Stimulated activated CD8-positive, alpha-beta memory T cell treated with anti-CD3 and anti-CD28 coated beads, Interleukin-15, amount 100 ng/mL, for 1 hour (primary cell): ENCODE data around the gene KIF13A.
"Not testable (repeated sequence)": the region's sequence is repeated elsewhere in the genome, so short reads cannot be mapped to it uniquely, and the experiment has no call there.

Source experiments
- DNase-seq: peaks from one replicate; pipeline ENCODE4 v3.0.0-alpha.2; 2020; ENCODE audit warnings: low read depth

KIF13A gene

GRCh38 chr6:17987447-17987696, at the start of gene KIF13A:
TSS of gene KIF13A (minus strand) at chr6:17987635. CDS start at chr6:17987463, 172 bp downstream.
- DNase-seq, result no peak

GRCh38 chr6:18036781-18037180, 49.3 kb upstream of the KIF13A start:
- no peak for DNase-seq

- DNase-seq, result no peak
These were observed 48.0 kb upstream of the KIF13A start for GRCh38 chr6:18035330-18035854.

GRCh38 chr6:18034798-18035202, 47.4 kb upstream of the KIF13A start:
- no peak for DNase-seq

- DNase-seq, result no peak
These were observed 44.3 kb upstream of the KIF13A start for GRCh38 chr6:18031680-18032256.

- no peak for DNase-seq
These were observed 43.8 kb upstream of the KIF13A start for GRCh38 chr6:18031189-18031588.

GRCh38 chr6:18028332-18028731, 40.9 kb upstream of the KIF13A start:
- DNase-seq, result no peak

- no peak for DNase-seq
These were observed 38.2 kb upstream of the KIF13A start for GRCh38 chr6:18025596-18025995.

GRCh38 chr6:18024876-18025275, 37.4 kb upstream of the KIF13A start:
- no peak for DNase-seq

GRCh38 chr6:18023891-18024290, 36.5 kb upstream of the KIF13A start:
- DNase-seq, result no peak

GRCh38 chr6:18022398-18023231, 35.2 kb upstream of the KIF13A start:
- no peak for DNase-seq

- DNase-seq, result no peak
These were observed 33.9 kb upstream of the KIF13A start for GRCh38 chr6:18021166-18021850.

- not testable (repeated sequence) for DNase-seq
These were observed 33.1 kb upstream of the KIF13A start for GRCh38 chr6:18020545-18020944.

GRCh38 chr6:18019539-18020534, 32.4 kb upstream of the KIF13A start:
- no peak for DNase-seq

GRCh38 chr6:18019133-18019532, 31.7 kb upstream of the KIF13A start:
- not testable (repeated sequence) for DNase-seq

- DNase-seq, result no peak
These were observed 29.3 kb upstream of the KIF13A start for GRCh38 chr6:18016698-18017097.

- no peak for DNase-seq
These were observed 28.7 kb upstream of the KIF13A start for GRCh38 chr6:18016133-18016532.

- no peak for DNase-seq
These were observed 23.9 kb upstream of the KIF13A start for GRCh38 chr6:18011287-18011686.

GRCh38 chr6:18010540-18010939, 23.1 kb upstream of the KIF13A start:
- DNase-seq, result not testable (repeated sequence)

- DNase-seq, result no peak
These were observed 17.0 kb upstream of the KIF13A start for GRCh38 chr6:18004256-18004985.

- DNase-seq, result no peak
These were observed 12.0 kb upstream of the KIF13A start for GRCh38 chr6:17999425-17999824.
